ENCODE results near the gene FRAS1.

The FRAS1 gene

DNA sequence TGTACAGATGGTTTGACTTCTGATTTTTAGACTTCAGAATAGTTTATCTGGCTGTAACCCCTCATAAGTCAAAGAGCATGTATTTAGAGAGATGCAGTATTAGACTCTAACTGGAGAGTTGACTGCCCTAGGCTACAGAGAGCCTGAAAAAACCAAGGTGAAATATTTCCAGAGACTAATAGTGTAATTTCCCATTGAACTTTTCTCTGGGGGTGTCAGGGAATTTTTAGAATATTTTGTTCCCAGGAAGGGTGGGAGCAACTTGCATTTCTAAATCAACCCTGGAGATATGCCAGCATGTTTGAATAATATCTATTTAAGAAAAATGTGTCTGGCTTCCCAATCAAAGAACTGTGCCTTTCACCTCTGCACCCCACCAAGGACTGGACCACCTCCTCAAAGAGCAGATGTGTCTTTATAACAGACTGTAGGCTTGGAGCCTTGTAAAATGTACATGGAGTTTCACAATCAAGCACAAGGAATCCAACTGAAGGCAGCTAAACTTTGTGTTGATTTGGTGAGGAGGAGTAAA is 496.5 kb downstream of the FRAS1 start:
- no peak for FAIRE-seq

GRCh38 chr4:78556665-78557064 is 499.5 kb downstream of the FRAS1 start:
- FAIRE-seq = no peak

- no peak for FAIRE-seq
These were observed 500.7 kb downstream of the FRAS1 start for GRCh38 chr4:78557841-78558240.

DNA sequence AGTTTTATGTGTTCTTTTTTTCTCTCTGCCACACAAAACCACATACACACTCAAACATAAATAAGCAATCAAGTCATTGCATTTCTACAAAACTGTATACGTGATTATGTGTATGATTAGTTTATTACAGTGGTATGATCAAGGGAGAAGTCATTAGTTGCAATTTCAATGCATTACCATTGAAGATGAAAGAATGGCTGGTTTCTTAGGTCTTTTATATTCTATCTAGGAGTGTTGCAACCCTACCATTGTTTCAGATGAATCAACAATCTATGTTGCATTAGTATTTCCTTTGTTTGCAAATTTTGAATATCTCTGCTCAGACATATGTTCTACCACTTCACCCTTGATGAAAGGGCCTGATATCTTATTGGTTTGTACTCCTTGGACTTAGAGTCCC is 501.3 kb downstream of the FRAS1 start:
- no peak for FAIRE-seq

- no peak for FAIRE-seq
These were observed 503.3 kb downstream of the FRAS1 start for GRCh38 chr4:78560296-78560963.

DNA sequence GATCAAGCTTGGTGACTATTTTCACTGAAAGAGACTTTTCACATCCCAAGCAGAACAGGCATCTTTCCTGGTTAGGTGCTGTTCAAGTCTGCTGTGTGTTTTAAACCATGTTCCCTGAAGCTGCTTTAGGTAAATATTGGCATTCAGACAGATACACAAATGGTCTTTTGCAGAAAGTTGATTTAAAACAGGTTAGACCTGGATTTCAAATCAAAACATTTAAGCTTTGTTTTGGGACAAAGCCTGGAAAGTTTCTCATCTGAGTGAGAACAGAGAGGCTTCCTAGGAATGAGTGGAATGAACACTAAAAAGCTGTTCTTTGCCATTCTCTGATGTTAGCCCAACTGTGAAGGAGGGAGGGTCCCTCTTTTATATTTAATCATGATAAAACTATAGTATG is 504.6 kb downstream of the FRAS1 start:
- no peak for FAIRE-seq

GRCh38 chr4:78562687-78563086 is 505.6 kb downstream of the FRAS1 start:
- no peak for FAIRE-seq

- FAIRE-seq = no peak
These were observed 508.8 kb downstream of the FRAS1 start for GRCh38 chr4:78565971-78566372.

DNA sequence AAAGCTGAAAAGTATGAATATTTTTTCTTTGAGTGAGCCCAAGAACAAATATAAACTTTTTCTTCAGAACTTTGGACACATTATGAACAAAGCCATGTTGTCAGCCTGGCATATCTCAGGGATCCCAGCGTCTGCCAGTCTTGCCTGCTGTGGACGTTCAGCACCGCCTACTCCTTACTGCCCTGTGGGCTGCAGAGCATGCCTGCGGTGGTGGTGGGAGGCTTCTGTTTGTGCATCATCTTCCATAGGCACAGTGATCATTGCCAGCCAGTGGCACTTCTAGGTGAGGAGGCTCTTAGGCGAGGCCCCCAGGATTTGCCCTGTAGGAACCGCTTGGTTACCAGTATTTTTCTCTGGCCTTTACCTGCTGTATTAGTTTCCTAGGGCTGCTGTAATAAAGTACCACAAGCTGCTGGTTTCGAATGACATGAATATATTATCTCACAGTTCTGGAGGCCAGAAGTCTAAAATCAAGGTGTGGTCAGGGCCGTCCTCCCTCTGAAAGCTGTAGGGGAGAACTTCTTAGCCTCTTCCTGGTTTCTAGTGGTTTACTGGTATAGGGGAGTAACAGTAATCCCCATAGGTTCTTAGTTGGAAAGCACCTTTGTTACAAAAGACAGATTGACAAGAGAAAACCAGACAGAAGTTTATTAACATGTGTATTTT is 509.8 kb downstream of the FRAS1 start:
- no peak for FAIRE-seq

- FAIRE-seq = no peak
These were observed 510.5 kb downstream of the FRAS1 start for GRCh38 chr4:78567500-78568060.

DNA sequence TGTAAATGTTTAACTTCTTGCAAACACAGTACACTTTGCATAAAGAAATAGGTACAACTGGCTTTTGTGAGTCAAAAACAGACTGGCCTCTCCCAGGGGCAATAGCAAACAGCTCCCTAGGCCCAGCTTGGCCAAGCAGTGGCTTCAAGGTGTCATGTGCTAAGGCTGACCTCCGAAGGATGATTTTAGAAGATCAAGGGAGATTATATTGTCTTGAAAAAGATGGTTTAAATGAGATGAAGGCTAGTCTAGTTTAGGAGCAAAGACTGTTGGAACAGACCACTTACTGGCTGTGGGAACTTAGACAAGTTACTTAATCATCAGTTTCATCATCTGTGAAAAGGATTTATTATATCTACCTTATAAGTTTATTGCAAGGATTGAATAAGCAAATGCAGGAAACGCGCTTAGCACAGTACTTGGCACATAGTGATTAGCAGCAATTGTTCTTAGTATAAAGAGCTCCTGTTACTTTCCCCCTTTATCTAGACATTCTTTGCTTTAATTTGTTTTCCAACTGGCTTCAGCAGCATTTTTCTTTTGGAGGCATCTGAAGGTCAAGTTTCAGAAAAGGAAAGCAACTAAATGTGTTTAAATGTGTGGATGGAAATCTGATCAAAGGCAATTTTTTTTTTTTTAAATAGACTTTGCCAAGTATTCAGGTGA is 511.6 kb downstream of the FRAS1 start:
- no peak for FAIRE-seq

GRCh38 chr4:78569306-78569821 is 512.2 kb downstream of the FRAS1 start:
- no peak for FAIRE-seq

DNA sequence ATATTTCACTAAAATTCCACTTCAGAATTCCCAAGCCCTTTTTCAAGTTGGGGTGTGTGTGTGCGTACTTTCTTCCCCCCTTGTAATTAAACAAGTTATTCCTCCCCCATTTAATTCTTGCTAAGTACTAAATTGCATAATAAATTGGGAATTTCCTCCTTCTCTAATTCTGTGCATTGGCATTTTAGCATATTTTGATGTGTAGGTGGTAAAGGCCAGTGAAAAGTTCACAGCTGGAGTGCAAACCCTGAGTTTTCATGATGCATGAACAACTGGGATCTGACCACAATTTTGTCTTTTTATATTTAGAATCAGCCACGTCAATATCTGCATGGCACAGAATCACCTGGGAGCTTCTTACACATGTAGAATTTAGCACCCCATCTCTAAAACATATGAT is 513.0 kb downstream of the FRAS1 start:
- no peak for FAIRE-seq

GRCh38 chr4:78571804-78572203 is 514.7 kb downstream of the FRAS1 start:
- no peak for FAIRE-seq

DNA sequence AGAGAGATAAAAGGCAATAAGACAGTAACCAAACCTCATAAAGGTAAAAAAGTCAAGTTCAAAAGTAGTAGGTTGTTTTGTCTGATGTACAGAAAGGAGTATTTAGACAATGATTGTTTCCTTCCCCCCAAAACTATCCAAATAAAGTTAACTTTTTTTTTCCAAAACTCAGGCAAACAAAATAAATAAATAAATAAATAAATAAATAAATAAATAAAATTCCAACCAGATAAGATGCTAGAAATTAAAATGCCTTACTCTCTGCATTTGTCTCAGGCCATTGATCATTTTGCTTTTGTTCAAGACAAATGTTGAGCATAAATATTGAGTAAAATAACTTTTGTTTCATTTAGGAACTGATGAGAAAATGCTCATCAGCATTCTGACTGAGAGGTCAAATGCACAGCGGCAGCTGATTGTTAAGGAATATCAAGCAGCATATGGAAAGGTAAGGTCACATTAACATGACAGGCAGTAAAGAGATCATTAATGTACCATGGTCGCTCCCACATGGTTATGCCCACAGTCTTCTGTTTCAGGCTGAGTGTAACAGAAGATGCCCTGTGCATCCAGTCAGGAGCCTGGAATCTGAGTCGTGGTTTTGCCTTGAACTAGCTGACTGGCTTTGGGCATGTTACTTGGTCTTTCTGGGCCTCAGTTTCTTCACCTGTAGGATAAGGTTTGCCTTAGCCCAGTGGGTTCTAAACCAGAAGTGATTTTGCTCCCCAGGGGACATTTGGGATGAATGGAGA is 521.7 kb downstream of the FRAS1 start:
- no peak for FAIRE-seq

DNA sequence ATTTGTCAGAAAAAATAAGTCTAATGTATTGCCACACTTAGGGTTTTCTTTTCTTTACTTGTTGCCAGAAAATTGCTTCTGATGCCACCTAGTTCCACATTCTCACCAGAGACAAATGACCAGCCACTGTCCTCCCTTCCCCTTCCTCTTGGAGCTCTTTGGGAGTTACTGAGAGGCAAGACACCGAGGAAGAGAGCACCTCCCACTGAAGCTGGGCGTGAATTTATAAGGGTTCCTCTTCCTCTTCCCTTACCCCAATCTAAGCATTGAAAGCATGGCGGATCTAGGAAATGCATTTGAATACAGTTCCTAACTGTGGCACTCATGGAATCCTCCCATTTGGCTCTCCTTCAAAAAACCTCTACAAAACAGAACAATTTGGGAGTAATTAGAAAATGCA is 524.5 kb downstream of the FRAS1 start:
- no peak for FAIRE-seq

DNA sequence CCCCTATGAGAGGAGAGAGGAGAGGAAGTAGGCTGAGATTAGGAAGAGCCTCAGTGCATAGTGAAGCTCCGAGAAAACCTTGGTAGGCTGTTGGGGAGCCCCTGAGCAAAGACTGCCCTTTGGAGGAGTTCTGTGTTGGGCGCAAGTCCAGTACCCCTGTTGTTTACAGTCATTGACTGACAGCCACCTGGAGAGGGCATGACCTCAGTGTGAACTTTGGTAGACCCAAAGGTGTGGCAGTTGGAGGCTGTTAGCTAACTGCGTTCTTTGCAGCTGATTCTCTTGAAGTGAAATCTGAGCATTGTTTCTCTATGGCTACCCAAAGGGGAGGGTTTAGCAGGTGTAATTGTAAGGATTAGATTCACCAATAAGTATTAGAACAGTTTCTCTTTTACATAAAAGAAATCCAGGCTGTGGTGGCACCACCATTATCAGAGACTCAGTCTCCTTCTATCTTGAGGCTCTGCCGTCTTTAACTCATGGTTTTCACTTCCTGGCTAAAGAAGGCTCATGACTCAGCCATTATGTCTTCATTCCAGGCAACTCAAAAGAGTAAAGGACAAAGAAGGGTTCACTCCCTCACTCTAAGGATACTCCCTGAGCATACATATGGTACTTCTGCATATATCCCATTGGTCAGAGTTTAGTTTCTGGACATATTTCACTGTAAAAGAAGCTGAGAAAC is 527.9 kb downstream of the FRAS1 start:
- no peak for FAIRE-seq

DNA sequence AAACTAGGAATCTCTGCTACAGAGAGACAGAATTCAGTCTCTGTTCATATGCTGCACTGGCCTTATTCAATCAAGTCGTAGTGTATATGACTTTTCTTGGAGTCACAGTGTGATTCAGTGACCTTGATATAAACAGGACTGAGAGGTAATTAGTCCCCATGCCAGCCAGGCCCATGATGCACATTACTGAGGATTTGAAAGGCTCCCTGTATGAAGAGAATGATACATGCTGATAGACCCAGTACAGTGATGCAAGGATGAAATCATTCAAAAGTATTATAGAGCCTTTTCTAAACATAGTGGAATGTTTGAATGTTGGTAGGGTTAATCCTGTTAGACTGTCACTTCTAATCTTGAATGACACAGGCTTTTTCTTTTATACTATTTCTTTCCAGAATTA is 528.5 kb downstream of the FRAS1 start:
- FAIRE-seq = no peak

- no peak for FAIRE-seq
These were observed 531.9 kb downstream of the FRAS1 start for GRCh38 chr4:78588894-78589545.

GRCh38 chr4:78591404-78591803 is 534.3 kb downstream of the FRAS1 start:
- peak; percentile 43 for FAIRE-seq

GRCh38 chr4:78592088-78592783 is 535.1 kb downstream of the FRAS1 start:
- FAIRE-seq = no peak

Measured in colon (tissue), 2 donors.